Activated CD4-positive, alpha-beta memory T cell treated with anti-CD3 and anti-CD28 coated beads, Interleukin-2, amount 10 ng/mL, durations not matched to agents 7 days and 5 days (primary cell): ENCODE results near the gene ATP6V1B1. TPM values are rescaled to one million over a fixed set of nuclear protein-coding genes. Genes with fewer than 3 reads are reported as not detected.

Experiments
- CTCF ChIA-PET: fragments of 350-600 bp; sonication (Branson Sonifier 250); formaldehyde crosslinking; loops from one replicate; lab custom pipeline; 2021; ENCODE audit warnings: antibody characterized with exemption, inconsistent platforms; lab: Charles Lee
- POLR2A ChIA-PET: fragments of 350-600 bp; sonication (Branson Sonifier 250); formaldehyde crosslinking; loops from one replicate; lab custom pipeline; 2021; ENCODE audit warnings: antibody characterized with exemption; lab: Charles Lee
- DNase-seq: peaks from one replicate; pipeline ENCODE4 v3.0.0-alpha.2; 2020
- H3K27ac Mint-ChIP-seq: one replicate; pipeline ENCODE4 v1.8.0; 2021; ENCODE audit warnings: mild to moderate bottlenecking, mixed read lengths
- H3K27me3 Mint-ChIP-seq: one replicate; pipeline ENCODE4 v1.8.0; 2021; ENCODE audit warnings: mixed read lengths
- H3K36me3 Mint-ChIP-seq: one replicate; pipeline ENCODE4 v1.8.0; 2021; ENCODE audit warnings: low read depth, mixed read lengths
- H3K4me1 Mint-ChIP-seq: one replicate; pipeline ENCODE4 v1.8.0; 2021; ENCODE audit warnings: mixed read lengths
- H3K4me3 Mint-ChIP-seq: one replicate; pipeline ENCODE4 v1.8.0; 2021; ENCODE audit warnings: mild to moderate bottlenecking, mixed read lengths
- H3K9me3 Mint-ChIP-seq: one replicate; pipeline ENCODE4 v1.8.0; 2021; ENCODE audit warnings: mixed read lengths
- total RNA-seq, 2 experiments: library from RNA; stranded (reverse); gene quantifications; one replicate each; pipeline ENCODE4 v1.2.3, GENCODE V29; 2021

Gene ATP6V1B1
- total RNA-seq, 2 experiments from 2014 or later = not detected

GRCh38 chr2:70978341-70979179 lies 42.9 kb downstream of the ATP6V1B1 start, which contains the start of gene ANKRD53:
Gene ANKRD53, plus strand, starts transcription at chr2:70978630. Its CDS starts 16 bp downstream, at chr2:70978646.
- POLR2A ChIA-PET = interaction anchor here (1.5 kb wide), 1 partner anchor 90 kb away, joined by 4 read pairs; the partner anchor contains the start of gene NAGK
- Mint-ChIP-seq H3K36me3 (no peaks in the 10 kb centered on the region), H3K27ac (peak within 1 kb of the TSS; percentile 73), H3K4me3 (peak within 1 kb of the TSS; percentile 68), H3K4me1 (peaks cover 15% of the 10 kb centered on the region), H3K27me3 (peaks cover 10% of the 10 kb centered on the region), H3K9me3 (no peaks in the 10 kb centered on the region)
- DNase-seq = peak; percentile 20
- CTCF ChIA-PET = interaction anchor here (1.2 to 3.8 kb wide), 2 partner anchors 12 to 25 kb away, joined by 3 to 37 read pairs; no protein-coding TSS in a partner anchor

DNA sequence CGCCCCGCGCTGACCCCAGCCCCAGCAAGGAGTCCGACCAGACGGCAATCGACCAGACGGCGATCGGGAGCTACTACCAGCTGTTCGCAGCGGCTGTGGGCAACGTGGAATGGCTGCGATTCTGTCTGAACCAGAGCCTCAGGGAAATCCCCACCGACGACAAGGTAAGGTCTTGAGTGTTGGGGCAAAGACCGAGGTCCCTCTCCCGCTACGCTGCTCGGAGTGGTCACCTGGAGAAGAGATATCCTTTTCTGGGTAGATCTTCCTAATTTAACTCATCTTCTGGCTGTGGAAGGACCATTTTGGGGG lies 43.4 kb downstream of the ATP6V1B1 start:
- no peaks in the 10 kb centered on the region for H3K9me3 Mint-ChIP-seq

GRCh38 chr2:70979626-70980025 lies 43.9 kb downstream of the ATP6V1B1 start:
- ChIA-PET POLR2A (no interaction called here), CTCF (interaction anchor here (3.8 kb wide), 1 partner anchor 14 kb away, joined by 37 read pairs; no protein-coding TSS in a partner anchor)
- Mint-ChIP-seq H3K9me3 (no peaks in the 10 kb centered on the region), H3K27me3 (peaks cover 4% of the 10 kb centered on the region), H3K27ac (no peak overlapping the region), H3K4me3 (no peak overlapping the region), H3K4me1 (peaks cover 19% of the 10 kb centered on the region), H3K36me3 (no peaks in the 10 kb centered on the region)
- DNase-seq = no peak

More for the DNA sequence above, 43.4 kb downstream of the ATP6V1B1 start:
- no peak for DNase-seq
- Mint-ChIP-seq H3K27me3 (peaks cover 5% of the 10 kb centered on the region), H3K4me1 (peaks cover 15% of the 10 kb centered on the region), H3K27ac (no peak overlapping the region), H3K36me3 (no peaks in the 10 kb centered on the region), H3K4me3 (no peak overlapping the region)
- ChIA-PET POLR2A (interaction anchor here (1.5 kb wide), 1 partner anchor 90 kb away, joined by 4 read pairs; the partner anchor contains the start of gene NAGK), CTCF (interaction anchor here (3.8 kb wide), 1 partner anchor 13 kb away, joined by 37 read pairs; no protein-coding TSS in a partner anchor)

DNA sequence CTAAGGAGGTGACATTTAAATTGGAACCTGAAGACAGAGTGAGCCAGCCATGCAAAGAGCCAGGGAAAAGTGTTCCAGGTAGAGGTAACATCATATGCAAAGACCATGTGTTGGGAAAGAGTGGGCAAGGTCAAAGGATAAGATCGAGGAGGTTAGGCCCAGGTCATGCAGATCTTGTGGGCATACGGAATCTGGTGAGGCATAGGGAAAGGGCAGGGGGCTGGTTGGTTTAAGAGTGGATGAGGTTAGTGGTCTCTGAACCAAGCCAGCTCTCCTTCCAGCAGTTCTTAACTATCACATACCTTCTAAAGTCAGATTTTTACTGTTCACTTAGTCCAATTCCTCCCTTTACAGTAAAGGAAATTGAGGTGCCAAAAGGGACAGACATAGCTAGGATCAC lies 45.7 kb downstream of the ATP6V1B1 start:
- DNase-seq = no peak
- Mint-ChIP-seq H3K4me1 (peaks cover 22% of the 10 kb centered on the region), H3K27me3 (no peaks in the 10 kb centered on the region), H3K27ac (no peak overlapping the region), H3K4me3 (no peak overlapping the region), H3K9me3 (no peaks in the 10 kb centered on the region), H3K36me3 (peaks cover 8% of the 10 kb centered on the region)
- ChIA-PET CTCF (interaction anchor here (1.2 kb wide), 1 partner anchor 20 kb away, joined by 3 read pairs; no protein-coding TSS in a partner anchor), POLR2A (no interaction called here)

DNA sequence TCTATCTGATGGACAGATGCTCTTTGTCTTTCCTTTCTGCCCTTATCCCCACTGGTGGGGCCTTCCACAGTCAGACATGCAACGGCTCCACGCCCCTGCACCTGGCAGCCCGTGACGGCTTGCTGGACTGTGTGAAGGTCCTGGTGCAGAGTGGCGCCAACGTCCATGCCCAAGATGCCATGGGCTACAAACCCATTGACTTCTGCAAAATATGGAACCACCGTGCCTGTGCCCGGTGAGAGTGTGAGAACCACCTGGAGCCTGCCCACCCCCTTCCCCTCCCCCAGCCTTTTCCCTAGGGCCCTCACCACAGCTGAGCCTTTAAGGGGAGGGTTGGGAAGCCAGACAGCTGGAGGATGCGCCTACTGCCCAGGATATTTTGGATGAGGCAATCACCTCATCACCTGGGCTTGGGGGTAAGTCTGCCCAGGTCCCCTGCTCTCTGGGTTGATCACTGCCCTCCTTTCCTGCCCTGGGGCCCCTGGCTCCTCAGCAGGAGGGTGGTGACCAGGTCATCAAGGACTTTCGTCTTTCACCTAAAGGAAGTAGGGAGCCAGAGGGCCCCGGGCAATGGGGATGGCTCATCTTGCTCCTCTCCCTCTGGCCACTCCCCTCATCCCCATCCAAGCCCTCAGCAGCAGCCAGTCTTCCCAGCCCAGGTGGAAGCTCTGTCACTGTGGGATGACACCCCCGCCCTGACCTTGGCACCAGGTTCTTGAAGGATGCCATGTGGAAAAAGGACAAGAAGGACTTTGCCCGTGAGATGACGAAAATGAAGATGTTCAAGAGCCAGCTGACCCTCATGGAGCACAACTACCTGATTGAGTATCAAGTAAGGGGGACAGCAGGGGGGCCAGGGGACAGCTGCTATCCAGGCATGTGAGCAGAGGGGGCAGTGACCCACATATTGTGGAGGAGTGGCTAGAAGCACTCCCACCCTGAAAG lies 46.4 kb downstream of the ATP6V1B1 start:
- Mint-ChIP-seq H3K27me3 (no peaks in the 10 kb centered on the region), H3K4me1 (peaks cover 18% of the 10 kb centered on the region), H3K36me3 (peaks cover 12% of the 10 kb centered on the region), H3K27ac (no peak overlapping the region), H3K4me3 (no peak overlapping the region), H3K9me3 (no peaks in the 10 kb centered on the region)
- ChIA-PET CTCF (interaction anchor here (1.2 to 3.2 kb wide), 2 partner anchors 15 to 19 kb away, joined by 3 to 11 read pairs; no protein-coding TSS in a partner anchor), POLR2A (no interaction called here)
- DNase-seq = no peak

GRCh38 chr2:70982971-70983370 lies 47.3 kb downstream of the ATP6V1B1 start:
- Mint-ChIP-seq H3K4me3 (no peak overlapping the region), H3K9me3 (no peaks in the 10 kb centered on the region), H3K27ac (no peak overlapping the region), H3K4me1 (peaks cover 12% of the 10 kb centered on the region), H3K36me3 (peaks cover 21% of the 10 kb centered on the region), H3K27me3 (no peaks in the 10 kb centered on the region)
- POLR2A ChIA-PET = no interaction called here
- CTCF ChIA-PET = interaction anchor here (3.2 to 3.7 kb wide), 2 partner anchors 11 to 16 kb away, joined by 11 to 24 read pairs; partner anchors contain the start of gene TEX261
- no peak for DNase-seq

DNA sequence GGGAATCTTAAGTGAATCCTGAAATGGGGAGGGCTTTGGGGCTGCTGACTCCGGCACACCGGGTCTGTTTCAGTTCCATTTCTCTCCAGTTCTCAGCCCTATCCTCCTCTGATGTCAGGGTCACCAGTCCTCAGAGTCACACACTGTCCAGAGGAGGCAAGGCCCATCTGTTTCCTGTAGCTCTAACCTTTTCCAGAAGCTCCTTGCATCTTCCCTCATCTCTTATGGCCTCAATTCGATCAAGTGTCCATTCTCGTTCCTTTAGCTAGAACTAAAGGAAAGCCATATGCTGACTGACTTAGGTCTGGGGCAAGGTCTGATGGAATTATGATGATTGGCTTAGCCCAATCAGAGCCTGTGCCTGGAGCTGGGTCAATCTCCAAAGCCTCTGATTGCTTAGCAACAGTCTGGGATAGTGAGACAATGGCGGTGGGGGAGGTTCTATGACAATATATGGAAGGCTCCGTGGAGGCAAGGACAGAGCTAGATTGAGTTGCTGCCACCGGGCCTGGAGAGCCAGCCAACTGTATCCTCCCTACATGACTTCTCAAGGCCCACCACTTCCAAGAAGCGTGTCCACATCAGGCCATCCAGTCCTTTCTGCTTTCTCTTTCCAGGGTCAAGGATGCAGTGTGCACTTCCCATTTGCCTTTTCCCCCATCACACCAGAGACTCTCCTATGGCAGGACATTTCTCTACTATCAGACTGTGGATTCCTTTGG lies 48.0 kb downstream of the ATP6V1B1 start:
- POLR2A ChIA-PET = interaction anchor here (0.7 to 1.8 kb wide), 2 partner anchors 18 to 85 kb away, joined by 3 to 6 read pairs; partner anchors contain the start of gene NAGK
- DNase-seq = no peak

DNA sequence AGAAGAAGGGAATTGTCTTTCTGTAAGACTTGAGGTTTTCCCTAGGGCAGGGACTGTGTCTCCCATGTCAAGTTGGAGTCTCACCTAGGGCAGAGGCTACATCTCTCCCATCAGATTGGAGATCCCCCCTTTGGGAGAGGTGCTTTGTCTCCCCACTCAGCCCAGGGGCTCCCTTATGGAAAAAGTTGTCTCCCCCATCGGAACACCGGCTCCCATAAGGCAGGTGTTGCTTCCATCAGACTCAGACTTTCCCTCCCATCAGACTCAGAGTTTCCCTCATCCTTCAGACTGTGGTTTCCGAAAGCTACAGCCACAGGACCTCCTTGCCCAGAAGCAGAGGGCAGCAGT lies 48.5 kb downstream of the ATP6V1B1 start:
- no peaks in the 10 kb centered on the region for H3K27me3 Mint-ChIP-seq
- H3K36me3 Mint-ChIP-seq = peaks cover 28% of the 10 kb centered on the region
- ChIA-PET CTCF (interaction anchor here (0.5 to 3.7 kb wide), 19 partner anchors 9 to 694 kb away, joined by 3 to 26 read pairs (median 4); partner anchors contain the start of genes NAGK and TEX261), POLR2A (interaction anchor here (0.7 to 1.8 kb wide), 3 partner anchors 17 to 243 kb away, joined by 3 to 6 read pairs (median 3); partner anchors contain the start of genes NAGK and PAIP2B)
- H3K27ac Mint-ChIP-seq = no peak overlapping the region
- H3K9me3 Mint-ChIP-seq = no peaks in the 10 kb centered on the region
- no peak for DNase-seq
- H3K4me3 Mint-ChIP-seq = no peak overlapping the region
- peaks cover 9% of the 10 kb centered on the region for H3K4me1 Mint-ChIP-seq

More for the DNA sequence above, 48.0 kb downstream of the ATP6V1B1 start:
- Mint-ChIP-seq H3K27ac (no peak overlapping the region), H3K4me3 (no peak overlapping the region), H3K9me3 (no peaks in the 10 kb centered on the region), H3K36me3 (peaks cover 26% of the 10 kb centered on the region), H3K27me3 (no peaks in the 10 kb centered on the region), H3K4me1 (peaks cover 9% of the 10 kb centered on the region)
- CTCF ChIA-PET = interaction anchor here (0.5 to 3.7 kb wide), 9 partner anchors 9 to 692 kb away, joined by 3 to 26 read pairs (median 6); partner anchors contain the start of gene TEX261

GRCh38 chr2:70984576-70985282 lies 49.0 kb downstream of the ATP6V1B1 start:
- Mint-ChIP-seq H3K4me1 (peaks cover 7% of the 10 kb centered on the region), H3K27me3 (no peaks in the 10 kb centered on the region), H3K9me3 (no peaks in the 10 kb centered on the region), H3K27ac (no peak overlapping the region), H3K4me3 (no peak overlapping the region), H3K36me3 (peaks cover 28% of the 10 kb centered on the region)
- ChIA-PET POLR2A (interaction anchor here (0.8 to 1.8 kb wide), 3 partner anchors 17 to 243 kb away, joined by 3 to 6 read pairs (median 4); partner anchors contain the start of gene PAIP2B), CTCF (interaction anchor here (0.6 to 3.7 kb wide), 19 partner anchors 9 to 695 kb away, joined by 3 to 26 read pairs (median 4); partner anchors contain the start of genes NAGK and TEX261)
- peak; percentile 85 for DNase-seq

DNA sequence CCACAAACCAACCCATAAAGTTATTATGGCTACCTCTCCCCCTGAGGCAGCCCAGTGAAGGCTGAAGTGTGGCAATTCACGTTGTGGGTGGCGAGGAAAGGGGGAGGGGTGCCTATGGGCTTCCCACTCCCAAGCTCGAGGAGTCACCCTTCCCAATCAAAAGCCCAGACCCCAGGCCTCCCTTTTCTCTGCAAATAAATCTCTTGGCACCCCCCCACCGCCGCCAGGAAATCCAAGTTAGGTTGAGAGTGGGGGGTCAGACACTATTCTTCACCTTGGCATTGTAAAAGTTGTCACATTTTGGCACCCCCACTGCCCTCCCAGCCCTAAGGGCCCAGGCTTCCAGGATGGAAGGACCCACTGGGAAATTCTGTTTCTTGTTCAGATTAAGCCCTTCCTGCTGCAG lies 49.6 kb downstream of the ATP6V1B1 start:
- no peak overlapping the region for H3K4me3 Mint-ChIP-seq
- H3K4me1 Mint-ChIP-seq = peaks cover 7% of the 10 kb centered on the region
- ChIA-PET CTCF (interaction anchor here (1.0 to 3.7 kb wide), 10 partner anchors 8 to 86 kb away, joined by 4 to 26 read pairs (median 8); partner anchors contain the start of gene TEX261), POLR2A (interaction anchor here (0.8 to 1.8 kb wide), 2 partner anchors 16 to 82 kb away, joined by 4 to 6 read pairs; no protein-coding TSS in a partner anchor)
- H3K36me3 Mint-ChIP-seq = peaks cover 28% of the 10 kb centered on the region
- DNase-seq = no peak
- no peaks in the 10 kb centered on the region for H3K27me3 Mint-ChIP-seq
- H3K9me3 Mint-ChIP-seq = no peaks in the 10 kb centered on the region
- no peak overlapping the region for H3K27ac Mint-ChIP-seq

- CTCF ChIA-PET = interaction anchor here (1.5 to 3.7 kb wide), 4 partner anchors 8 to 21 kb away, joined by 4 to 26 read pairs (median 19); partner anchors contain the start of gene TEX261
- no peak for DNase-seq
- Mint-ChIP-seq H3K27ac (no peak overlapping the region), H3K4me3 (no peak overlapping the region), H3K9me3 (no peaks in the 10 kb centered on the region), H3K36me3 (peaks cover 28% of the 10 kb centered on the region), H3K27me3 (no peaks in the 10 kb centered on the region), H3K4me1 (peaks cover 7% of the 10 kb centered on the region)
- POLR2A ChIA-PET = interaction anchor here (0.5 kb wide), 1 partner anchor 380 kb away, joined by 3 read pairs; no protein-coding TSS in a partner anchor
Observed at GRCh38 chr2:70985956-70986355, 50.3 kb downstream of the ATP6V1B1 start.
